Fibroblast of lung (primary cell): ENCODE results near the gene ZNF280B. TPM values are rescaled to one million over a fixed set of nuclear protein-coding genes. Genes with fewer than 3 reads are reported as not detected.

ENCODE experiments used
- DNase-seq, 2 donors: peaks; one replicate each; pipeline versions ENCODE4 v3.0.0 to v3.0.0-alpha.2; 2010; ENCODE audit warnings: low read depth in 2 of 2
- H2AFZ ChIP-seq: 2 replicates; pipeline ENCODE4 v1.5.1; 2012; ENCODE audit warnings: low read length, control low read depth, inconsistent platforms
- H3K27ac ChIP-seq: 2 replicates; pipeline ENCODE4 v1.5.1; 2011; ENCODE audit warnings: low read length, control low read depth; ENCODE audit not compliant: insufficient read depth
- H3K27me3 ChIP-seq: 2 replicates; pipeline ENCODE4 v1.5.1; 2011; ENCODE audit warnings: mild to moderate bottlenecking, low read length; ENCODE audit not compliant: control insufficient read depth, insufficient read depth
- H3K36me3 ChIP-seq: 2 replicates; pipeline ENCODE4 v1.5.1; 2011; ENCODE audit warnings: low read length; ENCODE audit not compliant: control insufficient read depth, insufficient read depth
- H3K4me1 ChIP-seq: 2 replicates; pipeline ENCODE4 v1.5.1; 2011; ENCODE audit warnings: low read length; ENCODE audit not compliant: control insufficient read depth, insufficient read depth; ENCODE audit errors: extremely low read depth
- H3K4me2 ChIP-seq: 2 replicates; pipeline ENCODE4 v1.5.1; 2011; ENCODE audit warnings: low read length, control low read depth; ENCODE audit not compliant: insufficient read depth; ENCODE audit errors: extremely low read depth
- H3K4me3 ChIP-seq, 4 experiments: fragments of 200-600 bp in 1 of 4; sonication (generic) in 1 of 4; replicated peaks in 1 of 4; 2 replicates each; pipeline ENCODE4 v1.5.1; 2011 to 2016; ENCODE audit warnings: low read length in 4 of 4, low read depth in 3 of 4, mild to moderate bottlenecking in 3 of 4, control low read depth in 2 of 4, inconsistent platforms in 1 of 4, mixed read lengths in 1 of 4; ENCODE audit not compliant: insufficient read depth in 1 of 4; ENCODE audit errors: control extremely low read depth in 1 of 4
- H3K79me2 ChIP-seq: 2 replicates; pipeline ENCODE4 v1.5.1; 2012; ENCODE audit warnings: mild to moderate bottlenecking, low read length, inconsistent platforms; ENCODE audit not compliant: control insufficient read depth, insufficient read depth
- H3K9ac ChIP-seq: 2 replicates; pipeline ENCODE4 v1.5.1; 2011; ENCODE audit warnings: mild to moderate bottlenecking, low read length, control low read depth; ENCODE audit not compliant: insufficient read depth
- H3K9me3 ChIP-seq: 2 replicates; pipeline ENCODE4 v1.5.1; 2012; ENCODE audit warnings: low read depth, low read length; ENCODE audit not compliant: control insufficient read depth, insufficient read depth
- H4K20me1 ChIP-seq: 2 replicates; pipeline ENCODE4 v1.5.1; 2011; ENCODE audit warnings: low read length; ENCODE audit not compliant: control insufficient read depth, insufficient read depth; ENCODE audit errors: extremely low read depth
- EZH2 ChIP-seq: IDR thresholded peaks from 2 replicates; pipeline ENCODE4 v1.5.1; 2012; ENCODE audit warnings: low read length, control low read depth, mild to moderate bottlenecking; ENCODE audit errors: missing control alignments
- polyA plus RNA-seq, 2 donors: library from polyadenylated mRNA; depleted of rRNA in 1 of 2; stranded (reverse) in 1 of 2; unstranded in 1 of 2; fragments of >200 nt; gene quantifications; 2 replicates each; pipeline ENCODE4 v1.2.1, GENCODE V29; 2011 to 2012; ENCODE audit warnings: missing spikeins in 1 of 2
- total RNA-seq: library from RNA; depleted of rRNA; stranded (reverse); fragments of >200 nt; gene quantifications from 2 replicates; pipeline ENCODE4 v1.2.1, GENCODE V29; 2014
- TF ChIP-seq, protein P1 (sequence below), 2 donors: IDR thresholded peaks in 1 of 2; conservative IDR thresholded peaks in 1 of 2; 1 replicate in 1 of 2; 2 replicates in 1 of 2; pipeline ENCODE4 v1.5.1; 2011 to 2012; ENCODE audit warnings: low read length in 2 of 2, control low read depth in 1 of 2, inconsistent platforms in 1 of 2, low read depth in 1 of 2, mild to moderate bottlenecking in 1 of 2

ZNF280B gene
- total and polyA plus RNA-seq, 2 donors (not counting 1 experiment from before 2014, with no cell fraction given) = 0.33 to 0.81 TPM

- no peak overlapping the region for H2AFZ ChIP-seq
- H3K27ac ChIP-seq = no peak overlapping the region
- no peaks in the 10 kb centered on the region for H3K27me3 ChIP-seq
- no peak overlapping the region for H3K4me2 ChIP-seq
- no peaks in the 10 kb centered on the region for H3K79me2 ChIP-seq
- no peaks in the 10 kb centered on the region for H3K4me1 ChIP-seq
- no peaks in the 10 kb centered on the region for H3K9me3 ChIP-seq
- no peaks in the 10 kb centered on the region for H3K36me3 ChIP-seq
- no peaks in the 10 kb centered on the region for H4K20me1 ChIP-seq
- H3K9ac ChIP-seq = no peak overlapping the region
- no peak for TF ChIP-seq EZH2
- TF ChIP-seq, protein P1, sequence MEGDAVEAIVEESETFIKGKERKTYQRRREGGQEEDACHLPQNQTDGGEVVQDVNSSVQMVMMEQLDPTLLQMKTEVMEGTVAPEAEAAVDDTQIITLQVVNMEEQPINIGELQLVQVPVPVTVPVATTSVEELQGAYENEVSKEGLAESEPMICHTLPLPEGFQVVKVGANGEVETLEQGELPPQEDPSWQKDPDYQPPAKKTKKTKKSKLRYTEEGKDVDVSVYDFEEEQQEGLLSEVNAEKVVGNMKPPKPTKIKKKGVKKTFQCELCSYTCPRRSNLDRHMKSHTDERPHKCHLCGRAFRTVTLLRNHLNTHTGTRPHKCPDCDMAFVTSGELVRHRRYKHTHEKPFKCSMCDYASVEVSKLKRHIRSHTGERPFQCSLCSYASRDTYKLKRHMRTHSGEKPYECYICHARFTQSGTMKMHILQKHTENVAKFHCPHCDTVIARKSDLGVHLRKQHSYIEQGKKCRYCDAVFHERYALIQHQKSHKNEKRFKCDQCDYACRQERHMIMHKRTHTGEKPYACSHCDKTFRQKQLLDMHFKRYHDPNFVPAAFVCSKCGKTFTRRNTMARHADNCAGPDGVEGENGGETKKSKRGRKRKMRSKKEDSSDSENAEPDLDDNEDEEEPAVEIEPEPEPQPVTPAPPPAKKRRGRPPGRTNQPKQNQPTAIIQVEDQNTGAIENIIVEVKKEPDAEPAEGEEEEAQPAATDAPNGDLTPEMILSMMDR (conservative IDR thresholded peaks at IDR 0.05 in 1 of 2, IDR thresholded peaks at IDR 0.05 in 1 of 2; ENCODE audit: low read depth in 1 of 2, low read length in 2 of 2) = no peak
- no peak overlapping the region for H3K4me3 ChIP-seq
- peak in 1 of 2 donors; percentile 11 for DNase-seq
Observed at GRCh38 chr22:22458896-22459588, 49.5 kb downstream of the ZNF280B start.

DNA sequence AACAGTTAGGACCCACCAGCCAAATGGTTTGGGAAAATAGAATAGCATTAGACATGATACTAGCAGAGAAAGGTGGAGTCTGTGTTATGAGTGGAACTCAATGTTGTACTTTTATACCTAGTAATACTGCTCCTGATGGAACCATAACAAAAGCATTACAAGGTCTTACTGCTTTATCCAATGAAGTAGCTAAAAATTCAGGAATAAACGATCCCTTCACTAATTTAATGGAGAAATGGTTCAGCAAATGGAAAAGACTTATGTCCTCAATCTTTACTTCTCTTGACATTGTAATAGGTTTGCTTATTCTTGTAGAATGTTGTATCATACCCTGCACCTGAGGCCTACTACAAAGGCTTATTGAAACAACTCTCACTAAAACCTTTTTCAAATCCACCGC, 50.2 kb downstream of the ZNF280B start:
- TF ChIP-seq EZH2 = no peak
- TF ChIP-seq, protein P1 (conservative IDR thresholded peaks at IDR 0.05 in 1 of 2, IDR thresholded peaks at IDR 0.05 in 1 of 2; ENCODE audit: low read depth in 1 of 2, low read length in 2 of 2) = no peak
- Histone ChIP-seq H4K20me1 (no peaks in the 10 kb centered on the region), H3K27ac (no peak overlapping the region), H3K4me3 (no peak overlapping the region), H3K9ac (no peak overlapping the region), H3K36me3 (no peaks in the 10 kb centered on the region), H3K4me1 (no peaks in the 10 kb centered on the region), H2AFZ (no peak overlapping the region), H3K9me3 (no peaks in the 10 kb centered on the region), H3K4me2 (no peak overlapping the region), H3K79me2 (no peaks in the 10 kb centered on the region), H3K27me3 (no peaks in the 10 kb centered on the region)
- no peak for DNase-seq

DNA sequence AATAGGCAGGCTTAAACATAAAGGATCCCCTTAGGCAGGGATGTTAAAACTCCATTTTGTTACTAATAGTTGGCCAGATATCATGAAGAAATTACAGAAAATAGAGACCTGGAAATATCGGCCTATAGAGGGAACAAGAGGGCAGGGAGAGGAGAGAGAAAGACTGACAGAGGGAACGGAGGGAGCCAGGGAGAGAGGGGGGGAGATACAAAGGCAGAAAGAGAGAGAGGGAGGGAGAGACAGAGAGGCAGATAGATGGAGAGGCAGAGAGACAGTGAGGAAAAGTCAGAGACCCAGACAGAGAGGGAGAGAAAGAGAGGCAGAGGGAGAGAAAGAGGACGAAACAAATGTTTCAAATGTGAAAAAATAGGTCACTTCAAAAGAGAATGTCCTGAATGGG, 53.5 kb downstream of the ZNF280B start:
- H3K4me1 ChIP-seq = no peaks in the 10 kb centered on the region
- no peaks in the 10 kb centered on the region for H3K79me2 ChIP-seq
- H3K36me3 ChIP-seq = no peaks in the 10 kb centered on the region
- H4K20me1 ChIP-seq = no peaks in the 10 kb centered on the region
- H3K9me3 ChIP-seq = no peaks in the 10 kb centered on the region
- no peak overlapping the region for H3K4me2 ChIP-seq
- H3K27ac ChIP-seq = no peak overlapping the region
- H3K4me3 ChIP-seq = no peak overlapping the region
- DNase-seq = no peak
- no peaks in the 10 kb centered on the region for H3K27me3 ChIP-seq
- no peak for TF ChIP-seq EZH2
- TF ChIP-seq, protein P1 (conservative IDR thresholded peaks at IDR 0.05 in 1 of 2, IDR thresholded peaks at IDR 0.05 in 1 of 2; ENCODE audit: low read depth in 1 of 2, low read length in 2 of 2) = no peak
- H3K9ac ChIP-seq = no peak overlapping the region
- H2AFZ ChIP-seq = no peak overlapping the region
